ENCODE results near the gene TMEM205.
"Not testable (repeated sequence)": the region's sequence is repeated elsewhere in the genome, so short reads cannot be mapped to it uniquely, and the experiment has no call there.

The TMEM205 gene

DNA sequence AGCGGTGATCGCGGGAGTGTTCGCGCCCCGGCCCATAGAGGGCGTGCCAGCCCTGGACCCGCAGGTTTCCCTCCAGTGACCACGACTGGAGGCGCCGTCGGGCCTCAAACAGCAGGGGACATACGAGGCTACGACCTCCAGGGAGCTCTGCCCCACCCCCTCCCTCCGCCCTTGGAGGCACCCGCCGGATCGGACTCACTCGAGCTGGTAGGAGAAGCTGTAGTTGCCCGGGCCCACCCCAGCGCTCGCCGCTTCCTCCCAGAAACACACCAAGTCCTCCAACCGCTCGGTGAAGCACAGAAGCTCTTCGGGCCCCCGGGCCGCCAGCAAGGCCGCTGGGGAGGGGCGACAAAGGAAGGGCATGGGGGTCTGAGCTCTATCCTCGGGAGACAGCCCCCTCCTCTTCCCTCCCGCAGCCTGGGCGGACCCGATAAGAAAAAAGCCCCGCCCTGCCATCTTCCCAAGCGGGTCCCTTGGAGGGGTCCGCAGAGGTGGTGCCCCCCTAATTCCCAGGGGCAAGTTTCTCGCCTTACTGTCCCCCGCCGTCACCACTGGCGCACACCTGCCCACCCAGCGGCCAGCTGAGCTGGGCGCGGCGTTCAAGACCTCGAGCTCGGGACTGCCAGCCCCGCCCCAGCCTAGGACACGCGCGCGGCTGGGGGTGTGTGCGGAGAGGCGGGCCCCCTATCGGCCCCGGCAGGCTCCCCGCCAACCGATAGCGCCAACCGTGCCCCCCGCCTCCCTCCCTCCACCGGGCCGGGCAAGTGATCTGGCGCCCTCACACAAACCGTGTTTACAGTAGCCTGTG lies 37.0 kb upstream of the TMEM205 start:
- Histone ChIP-seq H4K20me1 (ENCODE audit: low read depth, low read length) (no peaks in the 10 kb centered on the region), H3K4me3 (ENCODE audit: insufficient read depth, low read length, poor library complexity, severe bottlenecking) (no peak overlapping the region)

GRCh38 chr19:11380653-11381537 lies 34.8 kb upstream of the TMEM205 start:
- peaks cover 2% of the 10 kb centered on the region; the same call in 1 of the 2 replicates for H3K79me2 ChIP-seq (ENCODE audit: insufficient read depth, low read length)
- H3K36me3 ChIP-seq (ENCODE audit: low read length), result no peaks in the 10 kb centered on the region
- no peaks in the 10 kb centered on the region for H4K20me1 ChIP-seq (ENCODE audit: low read depth, low read length)
- H3K9ac ChIP-seq (ENCODE audit: low read length), result peak overlapping the region; percentile 81
- no peak for TF ChIP-seq EZH2phosphoT487 (conservative IDR thresholded peaks at IDR 0.05; ENCODE audit: low read length)
- TF ChIP-seq, protein P1, sequence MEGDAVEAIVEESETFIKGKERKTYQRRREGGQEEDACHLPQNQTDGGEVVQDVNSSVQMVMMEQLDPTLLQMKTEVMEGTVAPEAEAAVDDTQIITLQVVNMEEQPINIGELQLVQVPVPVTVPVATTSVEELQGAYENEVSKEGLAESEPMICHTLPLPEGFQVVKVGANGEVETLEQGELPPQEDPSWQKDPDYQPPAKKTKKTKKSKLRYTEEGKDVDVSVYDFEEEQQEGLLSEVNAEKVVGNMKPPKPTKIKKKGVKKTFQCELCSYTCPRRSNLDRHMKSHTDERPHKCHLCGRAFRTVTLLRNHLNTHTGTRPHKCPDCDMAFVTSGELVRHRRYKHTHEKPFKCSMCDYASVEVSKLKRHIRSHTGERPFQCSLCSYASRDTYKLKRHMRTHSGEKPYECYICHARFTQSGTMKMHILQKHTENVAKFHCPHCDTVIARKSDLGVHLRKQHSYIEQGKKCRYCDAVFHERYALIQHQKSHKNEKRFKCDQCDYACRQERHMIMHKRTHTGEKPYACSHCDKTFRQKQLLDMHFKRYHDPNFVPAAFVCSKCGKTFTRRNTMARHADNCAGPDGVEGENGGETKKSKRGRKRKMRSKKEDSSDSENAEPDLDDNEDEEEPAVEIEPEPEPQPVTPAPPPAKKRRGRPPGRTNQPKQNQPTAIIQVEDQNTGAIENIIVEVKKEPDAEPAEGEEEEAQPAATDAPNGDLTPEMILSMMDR (IDR thresholded peaks at IDR 0.05; ENCODE audit: insufficient read depth, low read length, poor library complexity, severe bottlenecking), result peak; percentile 75
- peak overlapping the region; percentile 86 for H2AFZ ChIP-seq (ENCODE audit: low read depth, low read length, severe bottlenecking)
- peak overlapping the region; percentile 91 for H3K27ac ChIP-seq (ENCODE audit: low read depth, low read length)
- peak overlapping the region; percentile 87 for H3K4me2 ChIP-seq (ENCODE audit: low read depth, low read length, poor library complexity, severe bottlenecking)
- H3K9me2 ChIP-seq (replicated peaks; ENCODE audit: insufficient read depth, low read length), result no peaks in the 10 kb centered on the region
- peaks cover 26% of the 10 kb centered on the region for H3F3A ChIP-seq (ENCODE audit: insufficient read depth)
- H3K27me3 ChIP-seq (ENCODE audit: low read length), result no peaks in the 10 kb centered on the region
- H3K4me3 ChIP-seq (ENCODE audit: insufficient read depth, low read length, poor library complexity, severe bottlenecking), result peak overlapping the region; percentile 74
- H3K9me3 ChIP-seq (ENCODE audit: insufficient read depth, low read length), result no peaks in the 10 kb centered on the region

More for the DNA sequence above, 37.0 kb upstream of the TMEM205 start:
- H3K9me2 ChIP-seq (replicated peaks; ENCODE audit: insufficient read depth, low read length), result no peaks in the 10 kb centered on the region
- H3K9me3 ChIP-seq (ENCODE audit: insufficient read depth, low read length), result no peaks in the 10 kb centered on the region
- TF ChIP-seq EZH2phosphoT487 (conservative IDR thresholded peaks at IDR 0.05; ENCODE audit: low read length), result no peak
- TF ChIP-seq, protein P1 (IDR thresholded peaks at IDR 0.05; ENCODE audit: insufficient read depth, low read length, poor library complexity, severe bottlenecking), result peak; percentile 61
- peak overlapping the region; percentile 41 for H3K4me2 ChIP-seq (ENCODE audit: low read depth, low read length, poor library complexity, severe bottlenecking)
- no peaks in the 10 kb centered on the region for H3K36me3 ChIP-seq (ENCODE audit: low read length)
- H3F3A ChIP-seq (ENCODE audit: insufficient read depth), result peaks cover 15% of the 10 kb centered on the region; the same call in 1 of the 2 replicates
- no peak overlapping the region for H3K9ac ChIP-seq (ENCODE audit: low read length)
- H2AFZ ChIP-seq (ENCODE audit: low read depth, low read length, severe bottlenecking), result no peak overlapping the region
- H3K79me2 ChIP-seq (ENCODE audit: insufficient read depth, low read length), result no peaks in the 10 kb centered on the region; the same call in 1 of the 2 replicates
- H3K27me3 ChIP-seq (ENCODE audit: low read length), result no peaks in the 10 kb centered on the region
- H3K27ac ChIP-seq (ENCODE audit: low read depth, low read length), result no peak overlapping the region

GRCh38 chr19:11379857-11380350 lies 33.8 kb upstream of the TMEM205 start:
- TF ChIP-seq, protein P1 (IDR thresholded peaks at IDR 0.05; ENCODE audit: insufficient read depth, low read length, poor library complexity, severe bottlenecking), result no peak
- no peak for TF ChIP-seq EZH2phosphoT487 (conservative IDR thresholded peaks at IDR 0.05; ENCODE audit: low read length)
- no peaks in the 10 kb centered on the region for H3K36me3 ChIP-seq (ENCODE audit: low read length)
- H3F3A ChIP-seq (ENCODE audit: insufficient read depth), result peaks cover 26% of the 10 kb centered on the region
- no peaks in the 10 kb centered on the region for H3K9me3 ChIP-seq (ENCODE audit: insufficient read depth, low read length)
- no peaks in the 10 kb centered on the region for H3K27me3 ChIP-seq (ENCODE audit: low read length)
- peak overlapping the region; percentile 87 for H3K4me2 ChIP-seq (ENCODE audit: low read depth, low read length, poor library complexity, severe bottlenecking)
- no peaks in the 10 kb centered on the region for H4K20me1 ChIP-seq (ENCODE audit: low read depth, low read length)
- H3K9ac ChIP-seq (ENCODE audit: low read length), result peak overlapping the region; percentile 81
- no peak overlapping the region for H2AFZ ChIP-seq (ENCODE audit: low read depth, low read length, severe bottlenecking)
- peak overlapping the region; percentile 91 for H3K27ac ChIP-seq (ENCODE audit: low read depth, low read length)
- H3K4me3 ChIP-seq (ENCODE audit: insufficient read depth, low read length, poor library complexity, severe bottlenecking), result peak overlapping the region; percentile 74
- H3K9me2 ChIP-seq (replicated peaks; ENCODE audit: insufficient read depth, low read length), result no peaks in the 10 kb centered on the region
- peaks cover 9% of the 10 kb centered on the region; the same call in 1 of the 2 replicates for H3K79me2 ChIP-seq (ENCODE audit: insufficient read depth, low read length)

DNA sequence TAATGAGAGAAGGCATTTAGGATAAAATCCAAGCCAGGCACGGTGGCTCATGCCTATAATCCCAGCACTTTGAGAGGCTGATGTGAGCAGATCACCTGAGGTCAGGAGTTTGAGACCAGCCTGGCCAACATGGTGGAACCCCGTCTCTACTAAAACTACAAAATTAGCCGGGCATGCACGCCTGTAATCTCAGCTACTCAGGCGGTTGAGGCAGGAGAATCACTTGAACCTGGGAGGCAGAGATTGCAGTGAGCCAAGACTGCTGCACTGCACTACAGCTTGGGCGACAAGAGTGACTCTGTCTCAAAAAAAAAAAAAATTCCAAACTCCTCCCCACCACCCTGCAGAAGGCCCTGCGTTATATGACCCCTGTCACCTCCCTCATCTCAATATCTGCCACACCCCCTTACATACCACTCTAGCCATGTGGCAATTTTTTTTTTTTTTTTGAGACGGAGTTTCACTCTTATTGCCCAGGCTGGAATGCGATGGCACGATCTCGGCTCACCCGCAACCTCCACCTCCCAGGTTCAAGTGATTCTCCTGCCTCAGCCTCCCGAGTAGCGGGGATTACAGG lies 33.3 kb upstream of the TMEM205 start:
- not testable (repeated sequence) for H4K20me1 ChIP-seq (ENCODE audit: low read depth, low read length); H3K79me2 ChIP-seq (ENCODE audit: insufficient read depth, low read length); H3K4me2 ChIP-seq (ENCODE audit: low read depth, low read length, poor library complexity, severe bottlenecking)

More for the DNA sequence above, 33.3 kb upstream of the TMEM205 start:
- H3K9ac ChIP-seq (ENCODE audit: low read length); H3K27ac ChIP-seq (ENCODE audit: low read depth, low read length); H3K9me2 ChIP-seq (replicated peaks; ENCODE audit: insufficient read depth, low read length); H3K36me3 ChIP-seq (ENCODE audit: low read length); H3K9me3 ChIP-seq (ENCODE audit: insufficient read depth, low read length); H3K4me3 ChIP-seq (ENCODE audit: insufficient read depth, low read length, poor library complexity, severe bottlenecking); H2AFZ ChIP-seq (ENCODE audit: low read depth, low read length, severe bottlenecking); H3K27me3 ChIP-seq (ENCODE audit: low read length): not testable (repeated sequence)
- peaks cover 26% of the 10 kb centered on the region for H3F3A ChIP-seq (ENCODE audit: insufficient read depth)

All from SU-DHL-6 (cell line).